Fibroblast of lung (primary cell): ENCODE measurements around the gene APPL1. TPM values are rescaled to one million over a fixed set of nuclear protein-coding genes. Genes with fewer than 3 reads are reported as not detected.

Source experiments
- DNase-seq, 2 donors: peaks; one replicate each; pipeline versions ENCODE4 v3.0.0 to v3.0.0-alpha.2; 2010; ENCODE audit warnings: low read depth in 2 of 2
- H2AFZ ChIP-seq: 2 replicates; pipeline ENCODE4 v1.5.1; 2012; ENCODE audit warnings: low read length, control low read depth, inconsistent platforms
- H3K27ac ChIP-seq: 2 replicates; pipeline ENCODE4 v1.5.1; 2011; ENCODE audit warnings: low read length, control low read depth; ENCODE audit not compliant: insufficient read depth
- H3K27me3 ChIP-seq: 2 replicates; pipeline ENCODE4 v1.5.1; 2011; ENCODE audit warnings: mild to moderate bottlenecking, low read length; ENCODE audit not compliant: control insufficient read depth, insufficient read depth
- H3K36me3 ChIP-seq: 2 replicates; pipeline ENCODE4 v1.5.1; 2011; ENCODE audit warnings: low read length; ENCODE audit not compliant: control insufficient read depth, insufficient read depth
- H3K4me1 ChIP-seq: 2 replicates; pipeline ENCODE4 v1.5.1; 2011; ENCODE audit warnings: low read length; ENCODE audit not compliant: control insufficient read depth, insufficient read depth; ENCODE audit errors: extremely low read depth
- H3K4me2 ChIP-seq: 2 replicates; pipeline ENCODE4 v1.5.1; 2011; ENCODE audit warnings: low read length, control low read depth; ENCODE audit not compliant: insufficient read depth; ENCODE audit errors: extremely low read depth
- H3K4me3 ChIP-seq, 4 experiments: fragments of 200-600 bp in 1 of 4; sonication (generic) in 1 of 4; replicated peaks in 1 of 4; 2 replicates each; pipeline ENCODE4 v1.5.1; 2011 to 2016; ENCODE audit warnings: low read length in 4 of 4, low read depth in 3 of 4, mild to moderate bottlenecking in 3 of 4, control low read depth in 2 of 4, inconsistent platforms in 1 of 4, mixed read lengths in 1 of 4; ENCODE audit not compliant: insufficient read depth in 1 of 4; ENCODE audit errors: control extremely low read depth in 1 of 4
- H3K79me2 ChIP-seq: 2 replicates; pipeline ENCODE4 v1.5.1; 2012; ENCODE audit warnings: mild to moderate bottlenecking, low read length, inconsistent platforms; ENCODE audit not compliant: control insufficient read depth, insufficient read depth
- H3K9ac ChIP-seq: 2 replicates; pipeline ENCODE4 v1.5.1; 2011; ENCODE audit warnings: mild to moderate bottlenecking, low read length, control low read depth; ENCODE audit not compliant: insufficient read depth
- H3K9me3 ChIP-seq: 2 replicates; pipeline ENCODE4 v1.5.1; 2012; ENCODE audit warnings: low read depth, low read length; ENCODE audit not compliant: control insufficient read depth, insufficient read depth
- H4K20me1 ChIP-seq: 2 replicates; pipeline ENCODE4 v1.5.1; 2011; ENCODE audit warnings: low read length; ENCODE audit not compliant: control insufficient read depth, insufficient read depth; ENCODE audit errors: extremely low read depth
- CTCF ChIP-seq, 2 donors: IDR thresholded peaks in 1 of 2; conservative IDR thresholded peaks in 1 of 2; 1 replicate in 1 of 2; 2 replicates in 1 of 2; pipeline ENCODE4 v1.5.1; 2011 to 2012; ENCODE audit warnings: low read length in 2 of 2, control low read depth in 1 of 2, inconsistent platforms in 1 of 2, low read depth in 1 of 2, mild to moderate bottlenecking in 1 of 2
- EZH2 ChIP-seq: IDR thresholded peaks from 2 replicates; pipeline ENCODE4 v1.5.1; 2012; ENCODE audit warnings: low read length, control low read depth, mild to moderate bottlenecking; ENCODE audit errors: missing control alignments
- polyA plus RNA-seq, 2 donors: library from polyadenylated mRNA; depleted of rRNA in 1 of 2; stranded (reverse) in 1 of 2; unstranded in 1 of 2; fragments of >200 nt; gene quantifications; 2 replicates each; pipeline ENCODE4 v1.2.1, GENCODE V29; 2011 to 2012; ENCODE audit warnings: missing spikeins in 1 of 2
- total RNA-seq: library from RNA; depleted of rRNA; stranded (reverse); fragments of >200 nt; gene quantifications from 2 replicates; pipeline ENCODE4 v1.2.1, GENCODE V29; 2014

APPL1 gene
- total and polyA plus RNA-seq, 2 donors (not counting 1 experiment from before 2014, with no cell fraction given): 31.0 to 45.7 TPM

GRCh38 chr3:57206423-57206822, 21.1 kb upstream of the APPL1 start:
- Histone ChIP-seq H3K27me3 (no peaks in the 10 kb centered on the region), H3K79me2 (no peaks in the 10 kb centered on the region), H3K36me3 (no peaks in the 10 kb centered on the region), H2AFZ (no peak overlapping the region), H3K4me3 (no peak overlapping the region), H3K9me3 (no peaks in the 10 kb centered on the region), H4K20me1 (no peaks in the 10 kb centered on the region), H3K9ac (no peak overlapping the region), H3K4me2 (no peak overlapping the region), H3K4me1 (no peaks in the 10 kb centered on the region), H3K27ac (no peak overlapping the region)
- no peak for DNase-seq
- no peak for TF ChIP-seq EZH2
- TF ChIP-seq CTCF (conservative IDR thresholded peaks at IDR 0.05 in 1 of 2, IDR thresholded peaks at IDR 0.05 in 1 of 2; ENCODE audit: low read depth in 1 of 2, low read length in 2 of 2): no peak

GRCh38 chr3:57221883-57222282, 5.6 kb upstream of the APPL1 start:
- H3K9me3 ChIP-seq: no peaks in the 10 kb centered on the region
- H3K27me3 ChIP-seq: no peaks in the 10 kb centered on the region
- H3K79me2 ChIP-seq: no peaks in the 10 kb centered on the region
- H3K27ac ChIP-seq: no peak overlapping the region
- H3K4me1 ChIP-seq: no peaks in the 10 kb centered on the region
- H3K4me3 ChIP-seq: no peak overlapping the region
- H4K20me1 ChIP-seq: no peaks in the 10 kb centered on the region
- H3K36me3 ChIP-seq: no peaks in the 10 kb centered on the region
- no peak overlapping the region for H3K4me2 ChIP-seq
- DNase-seq: peak; percentile 18 to 61
- no peak for TF ChIP-seq EZH2
- TF ChIP-seq CTCF (conservative IDR thresholded peaks at IDR 0.05 in 1 of 2, IDR thresholded peaks at IDR 0.05 in 1 of 2; ENCODE audit: low read depth in 1 of 2, low read length in 2 of 2): peak; percentile 26 to 37
- no peak overlapping the region for H3K9ac ChIP-seq
- no peak overlapping the region for H2AFZ ChIP-seq

- no peak overlapping the region for H3K27ac ChIP-seq
- TF ChIP-seq EZH2 (no peak), CTCF (conservative IDR thresholded peaks at IDR 0.05 in 1 of 2, IDR thresholded peaks at IDR 0.05 in 1 of 2; ENCODE audit: low read depth in 1 of 2, low read length in 2 of 2) (no peak)
- no peak overlapping the region for H2AFZ ChIP-seq
- no peak overlapping the region for H3K4me3 ChIP-seq
- H3K4me2 ChIP-seq: no peak overlapping the region
- peaks cover 2% of the 10 kb centered on the region for H3K4me1 ChIP-seq
- H3K9me3 ChIP-seq: no peaks in the 10 kb centered on the region
- H3K36me3 ChIP-seq: no peaks in the 10 kb centered on the region
- H3K27me3 ChIP-seq: no peaks in the 10 kb centered on the region
- H3K79me2 ChIP-seq: peaks cover 14% of the 10 kb centered on the region
- H4K20me1 ChIP-seq: no peaks in the 10 kb centered on the region
- peak in 1 of 2 donors; percentile 16 for DNase-seq
- H3K9ac ChIP-seq: no peak overlapping the region
Measured at GRCh38 chr3:57224856-57225255, 2.7 kb upstream of the APPL1 start.
